Body of pancreas (tissue), 4 donors: Measurements from ENCODE around the gene SETD1B. TPM values are rescaled to one million over a fixed set of nuclear protein-coding genes. Genes with fewer than 3 reads are reported as not detected.

ENCODE experiments used
- ATAC-seq: fragments of 150-250 bp; one replicate; pipeline ENCODE4 v1.9.1; 2016
- DNase-seq, 4 donors: peaks; one replicate each; pipeline ENCODE4 v3.0.0-alpha.2; 2019
- H3K27ac ChIP-seq, 4 donors: fragments of 200-600 bp; sonication (generic); 1 replicate in 3 of 4; 2 replicates in 1 of 4; pipeline versions ENCODE4 v1.5.1 to v1.6.1; 2016 to 2019; ENCODE audit warnings: mild to moderate bottlenecking in 1 of 4, mixed read lengths in 1 of 4, moderate library complexity in 1 of 4
- H3K27me3 ChIP-seq, 2 donors: fragments of 200-600 bp; sonication (generic); one replicate each; pipeline ENCODE4 v1.6.0; 2016; ENCODE audit warnings: mild to moderate bottlenecking in 1 of 2
- H3K36me3 ChIP-seq, 2 donors: fragments of 200-600 bp; sonication (generic); replicated peaks in 1 of 2; 2 replicates each; pipeline ENCODE4 v1.5.1; 2016; ENCODE audit warnings: low read depth in 2 of 2; ENCODE audit not compliant: insufficient read depth in 1 of 2
- H3K4me1 ChIP-seq: fragments of 200-600 bp; sonication (generic); one replicate; pipeline ENCODE4 v1.6.0; 2016
- H3K4me3 ChIP-seq, 2 donors: fragments of 200-600 bp; sonication (generic); 1 replicate in 1 of 2; 2 replicates in 1 of 2; pipeline ENCODE4 v1.5.1; 2016 to 2019
- H3K9me3 ChIP-seq, 3 donors: fragments of 200-600 bp; sonication (generic); 1 replicate in 2 of 3; 2 replicates in 1 of 3; pipeline ENCODE4 v1.5.1; 2016
- POLR2A ChIP-seq, 3 donors: fragments of 450-650 bp; IDR thresholded peaks; one replicate each; pipeline ENCODE4 v1.6.1; 2016; ENCODE audit warnings: antibody characterized with exemption in 3 of 3, mild to moderate bottlenecking in 2 of 3
- WGBS, 2 donors: methylation state at CpG; one replicate each; pipeline ENCODE4 v1.1.5; 2017; 5-methylcytosine and 5-hydroxymethylcytosine counted together
- intact Hi-C: fragments of 100-400 bp; cut with DNase I; formaldehyde crosslinking; loops from one replicate; pipeline ENCODE4 v1.15.1; 2023
- total RNA-seq, 2 donors: library from RNA; depleted of rRNA; stranded (reverse); fragments of >200 nt; gene quantifications; one replicate each; pipeline ENCODE4 v1.1.0, GENCODE V29; 2016
- TF ChIP-seq, protein P1 (sequence below), 7 experiments: fragments of 450-650 bp in 4 of 7; fragments of 200-600 bp in 3 of 7; sonication (generic) in 3 of 7; IDR thresholded peaks; one replicate each; pipeline ENCODE4 v1.5.1; 2016 to 2019; ENCODE audit warnings: antibody characterized with exemption in 7 of 7

The SETD1B gene
- total RNA-seq, 2 donors from 2014 or later, result 9.1 to 15.8 TPM

DNA sequence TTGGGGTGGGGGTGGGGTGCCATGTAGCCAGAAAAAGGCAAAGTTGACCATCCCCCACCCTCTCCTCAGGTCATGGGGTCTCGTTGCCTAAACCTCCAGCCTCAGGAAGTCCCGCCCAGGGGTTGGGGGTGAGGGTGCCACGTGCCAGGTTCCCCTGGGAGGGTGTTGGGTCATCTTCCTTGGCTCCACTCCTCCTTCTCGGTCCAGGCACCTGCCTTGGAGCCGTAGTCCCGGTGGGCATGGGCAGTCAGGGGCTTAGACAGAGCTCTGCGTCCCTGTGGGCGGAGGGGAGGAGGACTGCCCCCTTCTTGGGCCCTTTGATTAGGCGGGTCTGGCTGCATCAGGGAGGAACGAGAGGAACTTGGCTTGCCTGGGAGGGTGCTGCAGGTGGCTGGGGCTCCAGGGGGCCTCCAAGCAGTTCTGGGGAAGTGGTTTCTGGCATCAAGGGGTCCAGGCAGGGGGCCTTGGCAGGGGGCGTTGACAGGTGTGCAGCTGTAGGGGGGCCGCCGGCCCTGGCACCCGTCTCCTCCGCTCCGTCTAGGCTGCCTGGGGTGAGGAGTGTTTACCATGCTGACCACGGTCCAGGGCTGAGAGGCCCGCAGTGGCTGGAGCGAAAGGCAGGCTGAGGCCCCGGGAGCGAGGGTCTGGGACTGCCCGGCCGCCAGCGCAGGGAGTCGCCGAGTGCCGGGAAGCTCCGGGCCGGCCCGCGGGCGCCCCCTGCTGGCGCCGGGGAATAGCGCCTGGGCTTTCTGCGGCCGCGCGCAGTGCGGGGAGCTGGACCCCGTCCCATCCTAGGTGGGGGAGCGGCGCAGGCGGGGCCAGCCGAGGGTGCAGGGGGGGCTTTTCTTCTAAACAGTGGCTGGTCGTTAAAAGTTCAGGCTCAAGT lies 7.9 kb downstream of the SETD1B start:
- H3K36me3 ChIP-seq, result peaks cover 0 to 22% of the 10 kb centered on the region in 2 donors
- peak overlapping the region; percentile 48 to 75 (median 62) for H3K27ac ChIP-seq
- 5 to 13% methylated on average over 8 to 42 of the region's 46 CpGs for WGBS, 2 donors
- intact Hi-C loops, result no loop called here
- no peaks in the 10 kb centered on the region for H3K27me3 ChIP-seq
- peaks cover 56% of the 10 kb centered on the region for H3K4me1 ChIP-seq
- TF ChIP-seq, protein P1, sequence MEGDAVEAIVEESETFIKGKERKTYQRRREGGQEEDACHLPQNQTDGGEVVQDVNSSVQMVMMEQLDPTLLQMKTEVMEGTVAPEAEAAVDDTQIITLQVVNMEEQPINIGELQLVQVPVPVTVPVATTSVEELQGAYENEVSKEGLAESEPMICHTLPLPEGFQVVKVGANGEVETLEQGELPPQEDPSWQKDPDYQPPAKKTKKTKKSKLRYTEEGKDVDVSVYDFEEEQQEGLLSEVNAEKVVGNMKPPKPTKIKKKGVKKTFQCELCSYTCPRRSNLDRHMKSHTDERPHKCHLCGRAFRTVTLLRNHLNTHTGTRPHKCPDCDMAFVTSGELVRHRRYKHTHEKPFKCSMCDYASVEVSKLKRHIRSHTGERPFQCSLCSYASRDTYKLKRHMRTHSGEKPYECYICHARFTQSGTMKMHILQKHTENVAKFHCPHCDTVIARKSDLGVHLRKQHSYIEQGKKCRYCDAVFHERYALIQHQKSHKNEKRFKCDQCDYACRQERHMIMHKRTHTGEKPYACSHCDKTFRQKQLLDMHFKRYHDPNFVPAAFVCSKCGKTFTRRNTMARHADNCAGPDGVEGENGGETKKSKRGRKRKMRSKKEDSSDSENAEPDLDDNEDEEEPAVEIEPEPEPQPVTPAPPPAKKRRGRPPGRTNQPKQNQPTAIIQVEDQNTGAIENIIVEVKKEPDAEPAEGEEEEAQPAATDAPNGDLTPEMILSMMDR (IDR thresholded peaks at IDR 0.05), result peak; percentile 84 to 99 (median 97)
- TF ChIP-seq POLR2A (IDR thresholded peaks at IDR 0.05), result peak in 1 of 3 donors; percentile 9
- ATAC-seq, result peak; percentile 88
- no peaks in the 10 kb centered on the region for H3K9me3 ChIP-seq
- peak overlapping the region in 1 of 2 donors; percentile 63 for H3K4me3 ChIP-seq
- DNase-seq, result peak; percentile 66 to 78 (median 77)

- Histone ChIP-seq H3K36me3 (peaks cover 6 to 29% of the 10 kb centered on the region in 2 donors), H3K27me3 (no peaks in the 10 kb centered on the region), H3K4me1 (peaks cover 49% of the 10 kb centered on the region), H3K4me3 (peak overlapping the region in 1 of 2 donors; percentile 63), H3K27ac (peak overlapping the region; percentile 48 to 75 (median 62)), H3K9me3 (no peaks in the 10 kb centered on the region)
- ATAC-seq (peak; percentile 89), DNase-seq (peak; percentile 79 to 86 (median 84))
- peak in 1 of 3 donors; percentile 32 for TF ChIP-seq POLR2A (IDR thresholded peaks at IDR 0.05)
- TF ChIP-seq, protein P1 (IDR thresholded peaks at IDR 0.05), result peak in 3 of 7 experiments; percentile 6 to 48 (median 32)
- WGBS, 2 donors, result 3 to 5% methylated on average over 7 to 26 of the region's 26 CpGs
- intact Hi-C loops, result no loop called here
Measured at GRCh38 chr12:121812320-121812871, 8.6 kb downstream of the SETD1B start.

GRCh38 chr12:121812921-121813896 lies 9.4 kb downstream of the SETD1B start:
- peak in 2 of 4 donors; percentile 46 to 55 for DNase-seq
- intact Hi-C loops, result no loop called here
- Histone ChIP-seq H3K36me3 (peaks cover 14 to 37% of the 10 kb centered on the region in 2 donors), H3K27ac (peak overlapping the region; percentile 28 to 75 (median 54)), H3K4me3 (peak overlapping the region in 1 of 2 donors; percentile 63), H3K27me3 (no peaks in the 10 kb centered on the region), H3K9me3 (no peaks in the 10 kb centered on the region), H3K4me1 (peaks cover 41% of the 10 kb centered on the region)
- no peak for TF ChIP-seq POLR2A (IDR thresholded peaks at IDR 0.05)
- TF ChIP-seq, protein P1 (IDR thresholded peaks at IDR 0.05), result no peak
- 22 to 23% methylated on average over 25 of the region's 25 CpGs for WGBS, 2 donors
- no peak for ATAC-seq

DNA sequence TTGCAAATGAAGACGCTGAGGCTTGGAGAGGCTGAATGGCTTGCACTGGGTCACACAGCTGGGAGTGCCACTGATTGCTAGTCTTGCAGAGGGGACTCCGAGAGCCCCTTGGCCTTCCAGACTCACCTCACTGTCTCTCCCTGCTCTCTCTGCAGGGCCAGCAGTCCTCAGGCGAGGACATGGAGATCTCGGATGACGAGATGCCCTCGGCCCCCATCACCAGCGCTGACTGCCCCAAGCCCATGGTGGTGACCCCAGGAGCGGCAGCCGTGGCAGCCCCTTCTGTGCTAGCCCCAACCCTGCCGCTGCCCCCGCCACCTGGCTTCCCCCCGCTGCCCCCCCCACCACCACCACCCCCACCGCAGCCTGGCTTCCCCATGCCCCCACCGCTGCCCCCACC lies 10.1 kb downstream of the SETD1B start:
- TF ChIP-seq, protein P1 (IDR thresholded peaks at IDR 0.05), result no peak
- TF ChIP-seq POLR2A (IDR thresholded peaks at IDR 0.05), result no peak
- intact Hi-C loops, result no loop called here
- peaks cover 15 to 40% of the 10 kb centered on the region in 2 donors for H3K36me3 ChIP-seq
- 90 to 92% methylated on average over 3 to 12 of the region's 14 CpGs for WGBS, 2 donors
- ATAC-seq, result no peak
- H3K9me3 ChIP-seq, result no peaks in the 10 kb centered on the region
- no peak for DNase-seq
- H3K27ac ChIP-seq, result no peak overlapping the region
- H3K4me1 ChIP-seq, result peaks cover 41% of the 10 kb centered on the region
- H3K27me3 ChIP-seq, result no peaks in the 10 kb centered on the region
- H3K4me3 ChIP-seq, result no peak overlapping the region
